Islet of Langerhans (tissue), 1 donor: Measurements from ENCODE around the gene FCGR1A.
"Not testable (repeated sequence)": the region's sequence is repeated elsewhere in the genome, so short reads cannot be mapped to it uniquely, and the experiment has no call there.

ENCODE experiments used
- FAIRE-seq: peaks from one replicate; lab custom pipeline; 2011; peaks lifted over from hg19 to GRCh38; lab: Jason Lieb, UNC

FCGR1A gene

GRCh38 chr1:149782600-149782999, at the start of gene FCGR1A:
Gene FCGR1A (plus strand): TSS chr1:149782694. CDS start chr1:149782744, 50 bp downstream.
- FAIRE-seq, result not testable (repeated sequence)

- not testable (repeated sequence) for FAIRE-seq
Observed at GRCh38 chr1:149732781-149733180, 49.7 kb upstream of the FCGR1A start.

GRCh38 chr1:149734692-149735091, 47.8 kb upstream of the FCGR1A start:
- not testable (repeated sequence) for FAIRE-seq

GRCh38 chr1:149740148-149740581, 42.3 kb upstream of the FCGR1A start:
- not testable (repeated sequence) for FAIRE-seq

GRCh38 chr1:149740590-149741230, 41.8 kb upstream of the FCGR1A start:
- FAIRE-seq, result not testable (repeated sequence)

GRCh38 chr1:149741914-149742313, 40.6 kb upstream of the FCGR1A start:
- FAIRE-seq, result not testable (repeated sequence)

GRCh38 chr1:149746463-149747356, 35.8 kb upstream of the FCGR1A start:
- not testable (repeated sequence) for FAIRE-seq

- FAIRE-seq, result not testable (repeated sequence)
Observed at GRCh38 chr1:149747359-149748143, 34.9 kb upstream of the FCGR1A start.

- not testable (repeated sequence) for FAIRE-seq
Observed at GRCh38 chr1:149748144-149748500, 34.4 kb upstream of the FCGR1A start.

- FAIRE-seq, result not testable (repeated sequence)
Observed at GRCh38 chr1:149750562-149750961, 31.9 kb upstream of the FCGR1A start.

GRCh38 chr1:149752186-149752585, 30.3 kb upstream of the FCGR1A start:
- not testable (repeated sequence) for FAIRE-seq

GRCh38 chr1:149753466-149753865, 29.0 kb upstream of the FCGR1A start:
- not testable (repeated sequence) for FAIRE-seq

GRCh38 chr1:149755294-149755693, 27.2 kb upstream of the FCGR1A start:
- not testable (repeated sequence) for FAIRE-seq

- FAIRE-seq, result not testable (repeated sequence)
Observed at GRCh38 chr1:149762294-149762693, 20.2 kb upstream of the FCGR1A start.

GRCh38 chr1:149764087-149764800, 18.2 kb upstream of the FCGR1A start:
- not testable (repeated sequence) for FAIRE-seq

GRCh38 chr1:149766241-149766640, 16.3 kb upstream of the FCGR1A start:
- FAIRE-seq, result not testable (repeated sequence)

- FAIRE-seq, result not testable (repeated sequence)
Observed at GRCh38 chr1:149769216-149769615, 13.3 kb upstream of the FCGR1A start.

GRCh38 chr1:149770661-149771060, 11.8 kb upstream of the FCGR1A start:
- FAIRE-seq, result not testable (repeated sequence)

- FAIRE-seq, result not testable (repeated sequence)
Observed at GRCh38 chr1:149771653-149772425, 10.7 kb upstream of the FCGR1A start.

GRCh38 chr1:149775510-149776147, 6.9 kb upstream of the FCGR1A start:
- FAIRE-seq, result not testable (repeated sequence)
